C4-2B (cell line): ENCODE measurements around the gene GON4L.

Source experiments
- ZFX ChIP-seq: fragments of 450-650 bp; IDR thresholded peaks from 2 replicates; pipeline ENCODE4 v1.6.1; 2017
- TF ChIP-seq, protein P1 (sequence below): fragments of 450-650 bp; conservative IDR thresholded peaks from 2 replicates; pipeline ENCODE4 v1.5.1; 2017; ENCODE audit warnings: mild to moderate bottlenecking

DNA sequence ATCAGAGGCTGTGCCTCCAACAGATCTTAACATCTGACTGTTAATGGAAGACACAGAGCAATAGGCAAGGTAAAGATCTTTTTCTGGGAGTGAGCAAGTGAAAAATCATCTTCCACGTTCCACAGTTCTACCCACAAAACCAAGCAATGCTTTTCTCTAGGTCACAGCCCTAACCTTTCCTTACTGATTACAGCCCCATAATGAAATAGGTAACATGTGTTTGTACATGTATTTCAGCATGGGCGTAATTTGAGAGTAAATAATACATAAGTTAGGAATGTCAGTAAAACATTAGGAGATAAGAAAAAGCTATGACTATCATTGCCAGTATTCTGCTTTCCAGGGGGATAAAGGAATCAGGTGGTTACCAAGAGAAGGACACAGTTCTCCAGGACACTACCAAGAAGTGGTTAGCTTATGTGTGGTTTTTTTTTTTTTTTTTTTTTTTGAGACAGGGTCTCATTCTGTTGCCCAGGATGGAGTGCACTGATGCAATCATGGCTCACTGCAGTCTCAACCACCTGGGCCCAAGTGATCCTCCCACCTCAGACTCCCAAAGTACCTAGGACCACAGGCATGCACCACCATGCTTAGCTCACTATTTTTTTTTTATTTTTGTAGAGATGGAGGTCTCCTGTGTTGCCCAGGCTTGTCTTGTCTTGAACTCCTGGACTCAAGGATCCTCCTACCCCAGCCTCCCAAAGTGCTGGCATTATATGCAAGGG, 96.1 kb downstream of the GON4L start:
- TF ChIP-seq ZFX: no peak
- TF ChIP-seq, protein P1, sequence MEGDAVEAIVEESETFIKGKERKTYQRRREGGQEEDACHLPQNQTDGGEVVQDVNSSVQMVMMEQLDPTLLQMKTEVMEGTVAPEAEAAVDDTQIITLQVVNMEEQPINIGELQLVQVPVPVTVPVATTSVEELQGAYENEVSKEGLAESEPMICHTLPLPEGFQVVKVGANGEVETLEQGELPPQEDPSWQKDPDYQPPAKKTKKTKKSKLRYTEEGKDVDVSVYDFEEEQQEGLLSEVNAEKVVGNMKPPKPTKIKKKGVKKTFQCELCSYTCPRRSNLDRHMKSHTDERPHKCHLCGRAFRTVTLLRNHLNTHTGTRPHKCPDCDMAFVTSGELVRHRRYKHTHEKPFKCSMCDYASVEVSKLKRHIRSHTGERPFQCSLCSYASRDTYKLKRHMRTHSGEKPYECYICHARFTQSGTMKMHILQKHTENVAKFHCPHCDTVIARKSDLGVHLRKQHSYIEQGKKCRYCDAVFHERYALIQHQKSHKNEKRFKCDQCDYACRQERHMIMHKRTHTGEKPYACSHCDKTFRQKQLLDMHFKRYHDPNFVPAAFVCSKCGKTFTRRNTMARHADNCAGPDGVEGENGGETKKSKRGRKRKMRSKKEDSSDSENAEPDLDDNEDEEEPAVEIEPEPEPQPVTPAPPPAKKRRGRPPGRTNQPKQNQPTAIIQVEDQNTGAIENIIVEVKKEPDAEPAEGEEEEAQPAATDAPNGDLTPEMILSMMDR: no peak
